Activated CD8-positive, alpha-beta memory T cell treated with anti-CD3 and anti-CD28 coated beads, Interleukin-2, amount 10 ng/mL, durations not matched to agents 7 days and 5 days (primary cell): ENCODE data around the gene ALPL. TPM values are rescaled to one million over a fixed set of nuclear protein-coding genes. Genes with fewer than 3 reads are reported as not detected.
"Not testable (repeated sequence)": the region's sequence is repeated elsewhere in the genome, so short reads cannot be mapped to it uniquely, and the experiment has no call there.

ENCODE experiments used
- ATAC-seq: fragments of 150-1000 bp; cut with Tn5 transposase; one replicate; pipeline ENCODE4 v1.10.0; 2021; ENCODE audit warnings: moderate library complexity
- CTCF ChIA-PET: fragments of 350-600 bp; sonication (Branson Sonifier 250); formaldehyde crosslinking; loops from one replicate; lab custom pipeline; 2021; ENCODE audit warnings: antibody characterized with exemption; lab: Charles Lee
- DNase-seq: peaks from one replicate; pipeline ENCODE4 v3.0.0-alpha.2; 2020
- H3K27ac Mint-ChIP-seq: one replicate; pipeline ENCODE4 v1.8.0; 2021; ENCODE audit warnings: mild to moderate bottlenecking, mixed read lengths
- H3K27me3 Mint-ChIP-seq: one replicate; pipeline ENCODE4 v1.8.0; 2021; ENCODE audit warnings: mixed read lengths
- H3K36me3 Mint-ChIP-seq: one replicate; pipeline ENCODE4 v1.8.0; 2021; ENCODE audit warnings: mild to moderate bottlenecking, mixed read lengths
- H3K4me1 Mint-ChIP-seq: one replicate; pipeline ENCODE4 v1.8.0; 2021; ENCODE audit warnings: mixed read lengths
- H3K4me3 Mint-ChIP-seq: one replicate; pipeline ENCODE4 v1.8.0; 2021; ENCODE audit warnings: mild to moderate bottlenecking, moderate library complexity, mixed read lengths
- H3K9me3 Mint-ChIP-seq: one replicate; pipeline ENCODE4 v1.8.0; 2022; ENCODE audit warnings: low read depth, mixed read lengths
- total RNA-seq, 2 experiments: library from RNA; stranded (reverse); gene quantifications; one replicate each; pipeline ENCODE4 v1.2.3, GENCODE V29; 2021

ALPL gene
- total RNA-seq, 2 experiments from 2014 or later, result not detected

DNA sequence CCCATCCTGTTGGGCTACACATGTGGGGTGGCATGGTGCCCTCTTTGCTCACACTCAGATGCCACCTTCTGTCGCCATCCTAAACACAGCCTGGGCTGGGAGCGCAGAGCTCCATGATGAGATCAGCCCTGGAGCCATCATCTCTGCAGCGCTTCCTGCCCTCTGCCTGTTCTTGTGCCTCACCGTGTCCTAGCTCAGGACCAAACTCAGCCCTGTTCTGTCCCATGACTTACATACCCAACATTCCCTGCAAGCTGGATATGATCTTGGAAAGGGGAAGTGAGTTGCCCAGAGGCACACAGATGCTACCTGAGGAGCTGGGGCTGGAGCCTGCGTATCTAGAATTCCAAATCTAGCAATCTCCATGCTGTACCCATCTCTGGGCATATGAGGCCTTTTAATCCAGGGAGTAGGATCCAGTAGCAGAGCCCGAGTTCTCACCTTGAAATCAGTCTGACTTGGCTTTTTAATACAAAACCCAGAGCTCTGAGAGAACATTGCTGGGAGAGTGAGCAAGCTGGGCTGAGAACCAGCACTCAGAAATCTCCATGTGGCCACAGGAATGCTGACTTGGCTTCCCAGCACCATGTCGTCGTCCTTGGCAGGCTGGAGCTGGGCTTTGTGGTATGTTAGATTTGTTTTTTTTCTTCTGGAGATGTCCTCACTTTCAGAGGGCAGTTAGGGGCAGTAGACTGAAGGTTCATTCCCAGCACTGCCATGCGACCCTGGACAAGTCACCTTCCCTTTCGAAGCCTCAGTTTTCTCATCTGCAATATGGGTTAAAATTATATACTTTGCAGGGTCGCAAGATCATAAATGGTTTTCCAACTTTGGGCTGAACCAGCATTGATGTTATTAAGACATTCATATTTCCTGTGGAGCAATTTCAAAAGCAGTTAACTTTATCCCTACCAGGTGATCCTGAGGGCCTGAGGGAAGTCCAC lies 2.6 kb downstream of the ALPL start:
- Mint-ChIP-seq H3K4me1 (peaks cover 8% of the 10 kb centered on the region), H3K36me3 (no peaks in the 10 kb centered on the region), H3K9me3 (no peaks in the 10 kb centered on the region), H3K27me3 (peaks cover 57% of the 10 kb centered on the region), H3K4me3 (no peak overlapping the region), H3K27ac (no peak overlapping the region)
- ATAC-seq (no peak), DNase-seq (no peak)
- CTCF ChIA-PET, result interaction anchor here (1.1 to 1.3 kb wide), 3 partner anchors 10 to 23 kb away, joined by 3 to 4 read pairs (median 4); no protein-coding TSS in a partner anchor

- H3K9me3 Mint-ChIP-seq, result no peaks in the 10 kb centered on the region
- CTCF ChIA-PET, result no interaction called here
- ATAC-seq, result peak; percentile 36
- peaks cover 36% of the 10 kb centered on the region for H3K27me3 Mint-ChIP-seq
- no peak overlapping the region for H3K27ac Mint-ChIP-seq
- H3K36me3 Mint-ChIP-seq, result no peaks in the 10 kb centered on the region
- no peak for DNase-seq
- no peak overlapping the region for H3K4me3 Mint-ChIP-seq
- peaks cover 3% of the 10 kb centered on the region for H3K4me1 Mint-ChIP-seq
Observed at GRCh38 chr1:21514245-21514644, 5.0 kb downstream of the ALPL start.

GRCh38 chr1:21517161-21517589 lies 8.0 kb downstream of the ALPL start:
- ATAC-seq (no peak), DNase-seq (no peak)
- Mint-ChIP-seq H3K4me1 (peaks cover 3% of the 10 kb centered on the region), H3K9me3 (no peaks in the 10 kb centered on the region), H3K27ac (no peak overlapping the region), H3K4me3 (no peak overlapping the region), H3K27me3 (peaks cover 13% of the 10 kb centered on the region), H3K36me3 (no peaks in the 10 kb centered on the region)
- CTCF ChIA-PET, result interaction anchor here (1.3 kb wide), 1 partner anchor 11 kb away, joined by 3 read pairs; no protein-coding TSS in a partner anchor

GRCh38 chr1:21517660-21518480 lies 8.6 kb downstream of the ALPL start:
- CTCF ChIA-PET, result interaction anchor here (0.7 kb wide), 1 partner anchor 308 kb away, joined by 3 read pairs; no protein-coding TSS in a partner anchor
- Mint-ChIP-seq H3K4me1 (peaks cover 3% of the 10 kb centered on the region), H3K27me3 (peaks cover 7% of the 10 kb centered on the region), H3K27ac (no peak overlapping the region), H3K36me3 (no peaks in the 10 kb centered on the region), H3K4me3 (no peak overlapping the region), H3K9me3 (no peaks in the 10 kb centered on the region)
- ATAC-seq, result no peak
- no peak for DNase-seq

DNA sequence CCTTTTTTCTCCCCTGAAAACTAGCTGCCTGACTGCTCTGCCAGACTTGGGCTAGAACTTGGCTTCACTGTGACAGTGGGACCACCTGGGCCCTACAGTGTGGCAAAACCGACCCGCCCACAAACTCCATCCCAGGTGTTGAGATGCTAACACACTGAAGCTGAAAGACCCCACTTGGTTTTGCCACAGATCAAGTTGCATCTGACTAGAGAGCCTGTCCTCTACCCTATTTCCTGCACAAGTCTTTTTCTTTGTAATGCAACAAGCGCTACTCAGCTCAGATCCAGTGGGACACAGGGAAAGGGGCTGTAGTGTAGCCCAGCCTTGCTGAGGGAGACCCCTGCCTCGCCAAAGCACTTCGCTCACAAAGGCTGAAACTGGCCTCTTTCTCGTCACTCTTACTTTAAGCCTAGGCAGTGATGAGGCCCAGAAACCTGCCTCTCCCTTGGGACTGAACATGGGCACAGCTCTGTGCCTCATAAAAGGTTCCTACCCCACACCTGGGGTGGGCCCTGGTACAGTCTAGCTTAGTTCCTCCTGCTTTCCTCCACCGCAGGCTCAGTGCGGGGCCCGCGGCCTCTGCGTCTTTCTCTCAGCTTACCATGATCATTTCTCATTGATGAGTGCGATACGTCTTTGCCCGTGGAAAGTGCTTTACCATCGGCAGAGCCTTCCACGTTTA lies 9.7 kb downstream of the ALPL start:
- no peak overlapping the region for H3K27ac Mint-ChIP-seq
- H3K9me3 Mint-ChIP-seq, result no peaks in the 10 kb centered on the region
- CTCF ChIA-PET, result no interaction called here
- peaks cover 3% of the 10 kb centered on the region for H3K4me1 Mint-ChIP-seq
- no peak for DNase-seq
- no peak for ATAC-seq
- H3K4me3 Mint-ChIP-seq, result no peak overlapping the region
- H3K27me3 Mint-ChIP-seq, result peaks cover 7% of the 10 kb centered on the region
- no peaks in the 10 kb centered on the region for H3K36me3 Mint-ChIP-seq

DNA sequence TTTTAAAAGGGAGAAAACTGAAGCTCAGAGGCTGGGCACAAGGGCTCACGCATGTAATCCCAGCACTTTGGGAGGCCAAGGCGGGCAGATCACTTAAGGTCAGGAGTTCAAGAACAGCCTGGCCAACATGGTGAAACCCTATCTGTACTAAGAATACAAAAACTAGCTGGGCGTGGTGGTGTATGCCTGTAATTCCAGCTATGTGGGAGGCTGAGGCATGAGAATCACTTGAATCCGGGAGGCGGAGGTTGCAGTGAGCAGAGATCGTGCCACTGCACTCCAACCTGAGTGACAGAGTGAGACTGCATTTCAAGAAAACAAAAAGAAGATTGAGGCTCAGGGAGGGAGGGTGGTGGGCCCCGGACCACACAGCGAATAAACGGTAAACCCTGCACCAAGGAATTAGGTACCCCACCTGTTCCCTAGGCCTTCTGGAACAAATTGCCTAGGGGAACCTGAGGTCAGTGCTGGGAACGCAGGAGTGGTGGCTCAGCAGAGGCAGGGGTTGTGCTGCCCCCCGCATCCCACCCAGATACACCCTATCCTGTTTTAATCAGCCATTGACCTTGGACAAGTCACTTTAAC lies 10.4 kb downstream of the ALPL start:
- H3K4me1 Mint-ChIP-seq, H3K4me3 Mint-ChIP-seq, H3K27ac Mint-ChIP-seq, H3K36me3 Mint-ChIP-seq, DNase-seq, CTCF ChIA-PET, H3K9me3 Mint-ChIP-seq, ATAC-seq, H3K27me3 Mint-ChIP-seq: not testable (repeated sequence)

DNA sequence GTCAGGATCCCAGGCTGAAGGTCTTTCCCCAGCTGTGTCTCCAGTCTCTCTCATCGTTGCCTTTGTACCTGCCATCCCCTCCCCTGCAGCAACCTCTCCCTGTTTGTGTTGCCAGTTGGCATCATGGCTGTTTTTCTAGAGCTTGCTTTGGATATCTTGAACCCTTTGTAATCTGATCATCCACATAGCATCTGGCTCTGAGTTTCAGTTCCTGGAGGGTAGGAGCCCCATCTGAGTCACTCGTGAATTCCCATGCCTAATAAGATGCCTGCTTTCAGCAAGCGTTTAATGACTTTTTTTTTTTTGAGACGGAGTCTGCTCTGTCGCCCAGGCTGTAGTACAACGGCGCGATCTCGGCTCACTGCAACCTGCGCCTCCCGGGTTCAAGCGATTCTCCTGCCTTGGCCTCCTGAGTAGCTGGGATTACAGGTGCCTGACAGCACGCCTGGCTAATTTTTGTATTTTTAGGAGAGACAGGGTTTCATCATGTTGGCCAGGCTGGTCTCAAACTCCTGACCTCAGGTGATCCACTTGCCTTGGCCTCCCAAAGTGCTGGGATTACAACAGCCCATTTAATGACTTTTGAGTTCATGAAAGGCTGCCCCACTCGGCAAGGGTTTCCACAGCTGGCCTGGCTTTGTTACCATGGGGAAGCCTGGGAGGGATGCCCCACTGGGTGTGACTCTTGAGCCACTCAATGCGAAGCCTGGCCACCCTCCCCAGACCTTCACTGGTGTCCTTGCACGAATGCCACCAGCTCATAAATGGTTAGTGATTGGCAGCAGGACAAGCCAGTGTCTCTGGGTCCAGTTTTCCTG lies 11.9 kb downstream of the ALPL start:
- no peaks in the 10 kb centered on the region for H3K4me1 Mint-ChIP-seq
- H3K36me3 Mint-ChIP-seq, result no peaks in the 10 kb centered on the region
- no peak overlapping the region for H3K27ac Mint-ChIP-seq
- H3K9me3 Mint-ChIP-seq, result no peaks in the 10 kb centered on the region
- H3K27me3 Mint-ChIP-seq, result peaks cover 3% of the 10 kb centered on the region
- no peak overlapping the region for H3K4me3 Mint-ChIP-seq
- CTCF ChIA-PET, result no interaction called here
- ATAC-seq (no peak), DNase-seq (no peak)

GRCh38 chr1:21521717-21522060 lies 12.5 kb downstream of the ALPL start:
- no peaks in the 10 kb centered on the region for H3K9me3 Mint-ChIP-seq
- DNase-seq, result no peak
- no peak for ATAC-seq
- no peaks in the 10 kb centered on the region for H3K4me1 Mint-ChIP-seq
- CTCF ChIA-PET, result interaction anchor here (0.9 kb wide), 1 partner anchor 11 kb away, joined by 3 read pairs; no protein-coding TSS in a partner anchor
- no peak overlapping the region for H3K27ac Mint-ChIP-seq
- H3K4me3 Mint-ChIP-seq, result no peak overlapping the region
- H3K27me3 Mint-ChIP-seq, result peaks cover under 1% of the 10 kb centered on the region
- no peaks in the 10 kb centered on the region for H3K36me3 Mint-ChIP-seq

DNA sequence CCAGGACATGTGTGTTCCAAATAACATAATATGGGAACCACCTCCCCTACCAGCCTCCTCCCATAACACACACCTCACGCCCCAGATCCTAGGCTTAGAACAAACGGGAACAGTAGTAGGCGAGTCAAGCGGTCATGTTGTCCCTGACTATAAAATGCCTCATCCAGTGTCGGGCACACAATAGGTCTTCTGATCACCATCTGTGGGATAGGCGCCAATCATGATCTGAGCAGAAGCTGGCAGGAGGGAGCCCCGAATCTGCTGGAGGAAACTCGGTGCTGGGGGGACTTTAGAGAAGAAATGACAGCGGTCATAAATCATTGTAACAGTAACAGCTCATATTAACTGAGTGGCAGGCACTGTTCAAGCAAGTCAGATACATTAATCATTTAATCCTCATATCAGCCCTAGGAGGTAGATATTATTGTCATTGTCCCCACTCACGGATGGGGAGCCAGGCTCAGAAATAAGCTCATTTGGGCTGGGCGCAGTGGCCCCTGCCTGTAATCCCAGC lies 13.4 kb downstream of the ALPL start:
- no peaks in the 10 kb centered on the region for H3K9me3 Mint-ChIP-seq
- ATAC-seq (no peak), DNase-seq (no peak)
- peaks cover 3% of the 10 kb centered on the region for H3K27me3 Mint-ChIP-seq
- no peaks in the 10 kb centered on the region for H3K36me3 Mint-ChIP-seq
- CTCF ChIA-PET, result interaction anchor here (0.9 to 1.1 kb wide), 2 partner anchors 11 to 13 kb away, joined by 3 to 6 read pairs; partner anchors contain the start of gene ALPL
- no peaks in the 10 kb centered on the region for H3K4me1 Mint-ChIP-seq
- H3K27ac Mint-ChIP-seq, result no peak overlapping the region
- no peak overlapping the region for H3K4me3 Mint-ChIP-seq

DNA sequence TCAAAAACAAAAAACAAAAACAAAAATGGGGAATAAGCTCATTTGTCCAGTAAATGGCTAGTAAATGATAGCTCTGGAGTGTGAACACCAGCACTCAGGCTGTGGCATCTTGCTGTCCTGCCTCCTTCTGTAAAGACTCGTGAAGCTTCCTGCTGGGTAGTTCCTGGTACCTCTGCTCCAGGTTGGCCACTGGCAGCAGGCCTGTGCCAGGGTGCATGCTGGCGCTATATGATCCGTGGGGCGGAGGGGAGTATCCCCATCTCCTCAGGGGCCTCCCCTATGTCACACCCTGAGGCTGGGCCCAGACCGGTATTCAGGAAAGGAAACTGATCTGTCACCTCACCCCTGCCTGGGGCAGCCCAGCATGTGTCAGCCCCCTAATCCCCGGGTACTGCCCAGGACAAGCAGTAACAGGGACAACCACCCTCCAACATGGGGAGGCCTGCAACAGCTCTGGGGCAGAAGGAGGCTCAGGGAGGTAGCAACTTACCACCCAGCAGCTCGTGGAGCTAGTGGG lies 14.1 kb downstream of the ALPL start:
- H3K27me3 Mint-ChIP-seq, result peaks cover 3% of the 10 kb centered on the region
- ATAC-seq (no peak), DNase-seq (no peak)
- no peak overlapping the region for H3K4me3 Mint-ChIP-seq
- CTCF ChIA-PET, result interaction anchor here (1.1 kb wide), 1 partner anchor 14 kb away, joined by 6 read pairs; the partner anchor contains the start of gene ALPL
- H3K4me1 Mint-ChIP-seq, result no peaks in the 10 kb centered on the region
- no peaks in the 10 kb centered on the region for H3K9me3 Mint-ChIP-seq
- no peak overlapping the region for H3K27ac Mint-ChIP-seq
- H3K36me3 Mint-ChIP-seq, result no peaks in the 10 kb centered on the region

GRCh38 chr1:21524220-21524619 lies 15.0 kb downstream of the ALPL start:
- CTCF ChIA-PET, result interaction anchor here (0.7 kb wide), 1 partner anchor 156 kb away, joined by 3 read pairs; no protein-coding TSS in a partner anchor
- Mint-ChIP-seq H3K27me3 (peaks cover 3% of the 10 kb centered on the region), H3K4me3 (no peak overlapping the region), H3K9me3 (no peaks in the 10 kb centered on the region), H3K36me3 (no peaks in the 10 kb centered on the region), H3K27ac (no peak overlapping the region), H3K4me1 (no peaks in the 10 kb centered on the region)
- DNase-seq, result no peak
- ATAC-seq, result no peak
